GOT3 (cell line): ENCODE measurements around the gene MED15.

Experiments used
- DNase-seq: peaks from one replicate; lab custom pipeline; 2025; ENCODE audit warnings: mixed read lengths; lab: John Stamatoyannopoulos, UW

The MED15 gene

GRCh38 chr22:20552443-20553401, 45.3 kb downstream of the MED15 start:
- no peak for DNase-seq

GRCh38 chr22:20553947-20554741, 46.7 kb downstream of the MED15 start:
- DNase-seq, result no peak

- no peak for DNase-seq
Observed at GRCh38 chr22:20554824-20555223, 47.4 kb downstream of the MED15 start.

- DNase-seq, result no peak
Observed at GRCh38 chr22:20558534-20558933, 51.1 kb downstream of the MED15 start.

GRCh38 chr22:20559174-20559760, 51.9 kb downstream of the MED15 start:
- DNase-seq, result no peak

GRCh38 chr22:20560716-20561115, 53.3 kb downstream of the MED15 start:
- no peak for DNase-seq

- DNase-seq, result no peak
Observed at GRCh38 chr22:20561882-20562281, 54.5 kb downstream of the MED15 start.

- DNase-seq, result no peak
Observed at GRCh38 chr22:20562607-20563465, 55.4 kb downstream of the MED15 start.

- DNase-seq, result no peak
Observed at GRCh38 chr22:20563466-20563906, 56.1 kb downstream of the MED15 start.

- no peak for DNase-seq
Observed at GRCh38 chr22:20563941-20564371, 56.5 kb downstream of the MED15 start.

- no peak for DNase-seq
Observed at GRCh38 chr22:20565079-20565734, 57.8 kb downstream of the MED15 start.

- DNase-seq, result no peak
Observed at GRCh38 chr22:20565761-20566160, 58.4 kb downstream of the MED15 start.

- DNase-seq, result no peak
Observed at GRCh38 chr22:20566420-20567260, 59.2 kb downstream of the MED15 start.

- no peak for DNase-seq
Observed at GRCh38 chr22:20567371-20567847, 60.0 kb downstream of the MED15 start.

- no peak for DNase-seq
Observed at GRCh38 chr22:20567993-20568417, 60.6 kb downstream of the MED15 start.

GRCh38 chr22:20568502-20569058, 61.2 kb downstream of the MED15 start:
- DNase-seq, result no peak

GRCh38 chr22:20569059-20570058, 61.9 kb downstream of the MED15 start:
- no peak for DNase-seq

GRCh38 chr22:20571078-20571503, 63.7 kb downstream of the MED15 start:
- DNase-seq, result no peak
